ENCODE data around the gene AGBL5.
"Not testable (repeated sequence)": the region's sequence is repeated elsewhere in the genome, so short reads cannot be mapped to it uniquely, and the experiment has no call there.

The AGBL5 gene

GRCh38 chr2:27115519-27115918 lies 64.1 kb downstream of the AGBL5 start:
- H3K36me3 ChIP-seq (replicated peaks; ENCODE audit: insufficient read depth, low read length) = no peaks in the 10 kb centered on the region
- H3K27ac ChIP-seq (ENCODE audit: low read length) = no peak overlapping the region
- H3K9me3 ChIP-seq (replicated peaks; ENCODE audit: insufficient read depth, low read length) = no peaks in the 10 kb centered on the region
- no peaks in the 10 kb centered on the region for H3K79me2 ChIP-seq (ENCODE audit: low read length)
- H3K4me3 ChIP-seq (ENCODE audit: low read length) = no peak overlapping the region
- H3K27me3 ChIP-seq (replicated peaks; ENCODE audit: insufficient read depth, low read length) = no peaks in the 10 kb centered on the region
- H3K9ac ChIP-seq (ENCODE audit: low read length) = no peak overlapping the region
- no peaks in the 10 kb centered on the region for H3K4me1 ChIP-seq (ENCODE audit: low read length)
- TF ChIP-seq CTCF (IDR thresholded peaks at IDR 0.05; ENCODE audit: low read length) (no peak), EZH2 (optimal IDR thresholded peaks at IDR 0.05; ENCODE audit: low read depth, low read length) (no peak), EZH2phosphoT487 (IDR thresholded peaks at IDR 0.05; ENCODE audit: low read length) (no peak)
- DNase-seq = no peak
- no peaks in the 10 kb centered on the region for H3F3A ChIP-seq (ENCODE audit: insufficient read depth, low read length)
- H4K20me1 ChIP-seq (ENCODE audit: insufficient read depth, low read length) = no peaks in the 10 kb centered on the region
- H3K4me2 ChIP-seq (ENCODE audit: low read depth, low read length) = no peak overlapping the region
- H3K9me2 ChIP-seq (replicated peaks; ENCODE audit: insufficient read depth, low read length) = no peaks in the 10 kb centered on the region
- H2AFZ ChIP-seq (ENCODE audit: low read length) = no peak overlapping the region

GRCh38 chr2:27117995-27118524 lies 66.6 kb downstream of the AGBL5 start:
- no peaks in the 10 kb centered on the region for H3K79me2 ChIP-seq (ENCODE audit: low read length)
- H4K20me1 ChIP-seq (ENCODE audit: insufficient read depth, low read length) = no peaks in the 10 kb centered on the region
- H3K4me3 ChIP-seq (ENCODE audit: low read length) = no peak overlapping the region
- H3K36me3 ChIP-seq (replicated peaks; ENCODE audit: insufficient read depth, low read length) = no peaks in the 10 kb centered on the region
- DNase-seq = no peak
- H3K9ac ChIP-seq (ENCODE audit: low read length) = no peak overlapping the region
- no peaks in the 10 kb centered on the region for H3F3A ChIP-seq (ENCODE audit: insufficient read depth, low read length)
- no peak overlapping the region for H3K27ac ChIP-seq (ENCODE audit: low read length)
- TF ChIP-seq EZH2phosphoT487 (IDR thresholded peaks at IDR 0.05; ENCODE audit: low read length) (no peak), EZH2 (optimal IDR thresholded peaks at IDR 0.05; ENCODE audit: low read depth, low read length) (no peak), CTCF (IDR thresholded peaks at IDR 0.05; ENCODE audit: low read length) (no peak)
- peaks cover 4% of the 10 kb centered on the region; the same call in 1 of the 2 replicates for H3K27me3 ChIP-seq (replicated peaks; ENCODE audit: insufficient read depth, low read length)
- no peaks in the 10 kb centered on the region for H3K9me2 ChIP-seq (replicated peaks; ENCODE audit: insufficient read depth, low read length)
- no peak overlapping the region for H2AFZ ChIP-seq (ENCODE audit: low read length)
- H3K9me3 ChIP-seq (replicated peaks; ENCODE audit: insufficient read depth, low read length) = no peaks in the 10 kb centered on the region
- H3K4me2 ChIP-seq (ENCODE audit: low read depth, low read length) = no peak overlapping the region
- no peaks in the 10 kb centered on the region for H3K4me1 ChIP-seq (ENCODE audit: low read length)

- no peak for TF ChIP-seq CTCF (IDR thresholded peaks at IDR 0.05; ENCODE audit: low read length)
- no peak for TF ChIP-seq EZH2 (optimal IDR thresholded peaks at IDR 0.05; ENCODE audit: low read depth, low read length)
- no peak for TF ChIP-seq EZH2phosphoT487 (IDR thresholded peaks at IDR 0.05; ENCODE audit: low read length)
- H3K4me1 ChIP-seq (ENCODE audit: low read length) = no peaks in the 10 kb centered on the region
- no peaks in the 10 kb centered on the region for H4K20me1 ChIP-seq (ENCODE audit: insufficient read depth, low read length)
- no peaks in the 10 kb centered on the region for H3K79me2 ChIP-seq (ENCODE audit: low read length)
- no peaks in the 10 kb centered on the region for H3K9me3 ChIP-seq (replicated peaks; ENCODE audit: insufficient read depth, low read length)
- H3K9ac ChIP-seq (ENCODE audit: low read length) = no peak within 1 kb of the TSS
- no peaks in the 10 kb centered on the region for H3F3A ChIP-seq (ENCODE audit: insufficient read depth, low read length)
- H3K4me2 ChIP-seq (ENCODE audit: low read depth, low read length) = no peak within 1 kb of the TSS
- peaks cover 4% of the 10 kb centered on the region; the same call in 1 of the 2 replicates for H3K27me3 ChIP-seq (replicated peaks; ENCODE audit: insufficient read depth, low read length)
- H2AFZ ChIP-seq (ENCODE audit: low read length) = no peak within 1 kb of the TSS
- H3K9me2 ChIP-seq (replicated peaks; ENCODE audit: insufficient read depth, low read length) = no peaks in the 10 kb centered on the region
- H3K36me3 ChIP-seq (replicated peaks; ENCODE audit: insufficient read depth, low read length) = no peaks in the 10 kb centered on the region
- no peak within 1 kb of the TSS for H3K4me3 ChIP-seq (ENCODE audit: low read length)
- no peak within 1 kb of the TSS for H3K27ac ChIP-seq (ENCODE audit: low read length)
- DNase-seq = no peak
Measured at GRCh38 chr2:27118525-27119329, 67.3 kb downstream of the AGBL5 start, which contains the start of gene CGREF1. TSS of gene CGREF1 (minus strand) at chr2:27119128. CDS start at chr2:27104366, 14,762 bp downstream.

- H4K20me1 ChIP-seq (ENCODE audit: insufficient read depth, low read length); H3K27ac ChIP-seq (ENCODE audit: low read length); H3K9me3 ChIP-seq (replicated peaks; ENCODE audit: insufficient read depth, low read length); H3K79me2 ChIP-seq (ENCODE audit: low read length); H3F3A ChIP-seq (ENCODE audit: insufficient read depth, low read length); H3K4me2 ChIP-seq (ENCODE audit: low read depth, low read length); H3K9me2 ChIP-seq (replicated peaks; ENCODE audit: insufficient read depth, low read length); H3K36me3 ChIP-seq (replicated peaks; ENCODE audit: insufficient read depth, low read length); H3K4me1 ChIP-seq (ENCODE audit: low read length); H3K9ac ChIP-seq (ENCODE audit: low read length); H3K4me3 ChIP-seq (ENCODE audit: low read length); H3K27me3 ChIP-seq (replicated peaks; ENCODE audit: insufficient read depth, low read length); H2AFZ ChIP-seq (ENCODE audit: low read length); DNase-seq: not testable (repeated sequence)
Measured at GRCh38 chr2:27119330-27119670, 67.8 kb downstream of the AGBL5 start.

Data from MM.1S (cell line).